ENCODE data around the gene OS9. TPM values are rescaled to one million over a fixed set of nuclear protein-coding genes. Genes with fewer than 3 reads are reported as not detected.

Gene OS9
- total RNA-seq, 1 experiment from 2014 or later: 145 TPM

DNA sequence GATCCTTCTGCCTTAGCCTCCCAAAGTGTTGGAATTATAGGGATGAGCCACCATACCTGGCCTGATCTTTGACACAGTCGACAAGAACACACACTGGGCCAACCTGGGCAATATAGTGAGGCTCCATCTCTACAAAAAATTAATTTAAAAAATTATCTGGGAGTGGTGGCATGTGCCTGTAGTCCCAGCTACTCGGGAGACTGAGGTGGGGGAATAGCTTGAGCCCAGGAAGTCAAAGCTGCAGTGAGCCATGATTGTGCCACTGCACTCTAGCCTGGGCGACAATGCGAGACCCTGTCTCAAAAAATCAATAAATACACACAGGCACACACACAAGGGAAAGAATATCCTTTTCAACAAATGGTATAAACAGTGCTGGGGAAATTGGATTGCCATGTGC is 6.1 kb upstream of the OS9 start:
- no peak overlapping the region for H3K4me2 ChIP-seq (ENCODE audit: low read length)
- H3K9me2 ChIP-seq (replicated peaks; ENCODE audit: low read length): no peaks in the 10 kb centered on the region
- no peak overlapping the region for H3K9ac ChIP-seq (ENCODE audit: low read length)
- intact Hi-C loops (cut with micrococcal nuclease): no loop called here
- H3K4me3 ChIP-seq (ENCODE audit: low read length): no peak overlapping the region
- DNase-seq (no peak), ATAC-seq (no peak)
- H3F3A ChIP-seq (ENCODE audit: low read length, unreplicated experiment): no peaks in the 10 kb centered on the region
- BruUV-seq (replicated peaks): no TSS peak
- H4K20me1 ChIP-seq (ENCODE audit: low read length): no peaks in the 10 kb centered on the region
- no peak overlapping the region for H3K27ac ChIP-seq (ENCODE audit: low read length)
- CTCF ChIA-PET: no interaction called here
- TF ChIP-seq CTCF (conservative IDR thresholded peaks at IDR 0.05; ENCODE audit: low read depth, low read length) (no peak), EZH2phosphoT487 (IDR thresholded peaks at IDR 0.05; ENCODE audit: borderline replicate concordance, low read length) (no peak), EZH2 (IDR thresholded peaks at IDR 0.05; ENCODE audit: low read length, unreplicated experiment) (no peak)
- no peaks in the 10 kb centered on the region for H3K79me2 ChIP-seq (ENCODE audit: low read length)
- H3K9me3 ChIP-seq (ENCODE audit: low read length): no peaks in the 10 kb centered on the region
- POLR2A ChIA-PET (ENCODE audit: unreplicated experiment): interaction anchor here (0.6 kb wide), 1 partner anchor 202 kb away, joined by 10 read pairs; no protein-coding TSS in a partner anchor
- H2AFZ ChIP-seq (ENCODE audit: low read length): no peak overlapping the region
- H3K27me3 ChIP-seq (ENCODE audit: low read length): peaks cover 23% of the 10 kb centered on the region; the same call in 1 of the 2 replicates
- 0 out of 2 replicates have a peak, but pooled peaks cover under 1% of the 10 kb centered on the region for H3K4me1 ChIP-seq (ENCODE audit: insufficient read depth, low read length)
- H3K36me3 ChIP-seq (ENCODE audit: low read depth, low read length): no peaks in the 10 kb centered on the region

DNA sequence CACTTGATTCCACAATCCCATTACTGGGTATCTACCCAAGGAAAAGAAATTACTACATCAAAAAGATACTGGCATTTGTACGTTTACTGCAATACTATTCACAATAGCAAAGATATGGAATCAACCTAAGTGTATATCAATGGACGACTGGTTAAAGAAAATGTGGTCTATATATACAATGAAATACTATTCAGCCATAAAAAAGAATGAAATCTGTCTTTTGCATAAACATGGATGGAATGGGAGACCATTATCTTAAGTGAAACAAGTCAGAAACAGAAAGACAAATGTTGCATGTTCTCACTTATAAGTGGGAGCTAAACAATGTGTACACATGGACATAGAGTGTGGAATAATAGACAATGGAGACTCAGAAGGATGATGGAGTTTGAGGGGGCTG is 5.0 kb upstream of the OS9 start:
- Histone ChIP-seq H3K9ac (ENCODE audit: low read length) (no peak overlapping the region), H4K20me1 (ENCODE audit: low read length) (no peaks in the 10 kb centered on the region), H2AFZ (ENCODE audit: low read length) (no peak overlapping the region), H3K4me1 (ENCODE audit: insufficient read depth, low read length) (0 out of 2 replicates have a peak, but pooled peaks cover 5% of the 10 kb centered on the region), H3K4me3 (ENCODE audit: low read length) (no peak overlapping the region), H3K9me2 (replicated peaks; ENCODE audit: low read length) (no peaks in the 10 kb centered on the region), H3K27ac (ENCODE audit: low read length) (no peak overlapping the region), H3F3A (ENCODE audit: low read length, unreplicated experiment) (no peaks in the 10 kb centered on the region), H3K36me3 (ENCODE audit: low read depth, low read length) (no peaks in the 10 kb centered on the region), H3K9me3 (ENCODE audit: low read length) (no peaks in the 10 kb centered on the region), H3K27me3 (ENCODE audit: low read length) (peaks cover 22% of the 10 kb centered on the region; the same call in 1 of the 2 replicates), H3K79me2 (ENCODE audit: low read length) (no peaks in the 10 kb centered on the region), H3K4me2 (ENCODE audit: low read length) (no peak overlapping the region)
- no peak for ATAC-seq
- no peak for DNase-seq
- BruUV-seq (replicated peaks): no TSS peak
- intact Hi-C loops (cut with micrococcal nuclease): no loop called here
- no peak for TF ChIP-seq EZH2phosphoT487 (IDR thresholded peaks at IDR 0.05; ENCODE audit: borderline replicate concordance, low read length)
- TF ChIP-seq EZH2 (IDR thresholded peaks at IDR 0.05; ENCODE audit: low read length, unreplicated experiment): no peak
- TF ChIP-seq CTCF (conservative IDR thresholded peaks at IDR 0.05; ENCODE audit: low read depth, low read length): no peak
- POLR2A ChIA-PET (ENCODE audit: unreplicated experiment): no interaction called here
- CTCF ChIA-PET: no interaction called here

GRCh38 chr12:57692500-57692899 is 1.4 kb upstream of the OS9 start:
- Histone ChIP-seq H3K4me3 (ENCODE audit: low read length) (no peak overlapping the region), H3K27me3 (ENCODE audit: low read length) (no peaks in the 10 kb centered on the region), H3K4me1 (ENCODE audit: insufficient read depth, low read length) (peaks cover 12% of the 10 kb centered on the region), H3K79me2 (ENCODE audit: low read length) (peaks cover 16% of the 10 kb centered on the region), H3F3A (ENCODE audit: low read length, unreplicated experiment) (no peaks in the 10 kb centered on the region), H3K9me3 (ENCODE audit: low read length) (no peaks in the 10 kb centered on the region), H2AFZ (ENCODE audit: low read length) (no peak overlapping the region), H3K4me2 (ENCODE audit: low read length) (no peak overlapping the region), H4K20me1 (ENCODE audit: low read length) (no peaks in the 10 kb centered on the region), H3K9me2 (replicated peaks; ENCODE audit: low read length) (no peaks in the 10 kb centered on the region), H3K27ac (ENCODE audit: low read length) (no peak overlapping the region), H3K9ac (ENCODE audit: low read length) (no peak overlapping the region), H3K36me3 (ENCODE audit: low read depth, low read length) (peaks cover 16% of the 10 kb centered on the region; the same call in 1 of the 2 replicates)
- intact Hi-C loops (cut with micrococcal nuclease): loop anchor here (5.0 kb wide), 1 partner anchor 110 kb away; no protein-coding TSS in a partner anchor
- ChIA-PET CTCF (no interaction called here), POLR2A (ENCODE audit: unreplicated experiment) (no interaction called here)
- no TSS peak for BruUV-seq (replicated peaks)
- DNase-seq (no peak), ATAC-seq (no peak)
- TF ChIP-seq EZH2phosphoT487 (IDR thresholded peaks at IDR 0.05; ENCODE audit: borderline replicate concordance, low read length): no peak
- TF ChIP-seq CTCF (conservative IDR thresholded peaks at IDR 0.05; ENCODE audit: low read depth, low read length): no peak
- no peak for TF ChIP-seq EZH2 (IDR thresholded peaks at IDR 0.05; ENCODE audit: low read length, unreplicated experiment)

Measured in PC-3 (cell line).